Measurements from ENCODE around the gene SLC5A1. TPM values are rescaled to one million over a fixed set of nuclear protein-coding genes. Genes with fewer than 3 reads are reported as not detected.

SLC5A1 gene
- total RNA-seq, 1 donor from 2014 or later: 1.1 TPM

DNA sequence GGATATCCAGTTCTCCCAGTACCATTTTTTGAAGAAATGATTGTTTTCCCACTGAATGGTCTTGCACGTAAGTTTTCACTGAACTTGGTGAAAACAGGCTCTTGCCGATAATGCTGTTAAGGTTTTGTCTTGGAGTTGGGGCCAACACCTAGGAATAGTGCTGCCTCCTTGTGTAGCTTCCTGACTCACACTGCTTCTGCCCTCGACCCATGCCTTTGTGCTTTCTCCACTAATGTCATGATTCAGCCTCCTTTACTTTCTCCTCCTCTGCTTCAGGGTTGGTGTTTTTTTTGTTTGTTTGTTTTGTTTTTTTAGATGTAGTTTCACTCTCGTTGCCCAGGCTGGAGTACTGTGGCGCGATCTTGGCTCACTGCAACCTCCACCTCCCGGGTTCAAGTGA is 30.2 kb downstream of the SLC5A1 start:
- Mint-ChIP-seq H3K36me3 (no peaks in the 10 kb centered on the region), H3K9me3 (no peaks in the 10 kb centered on the region), H3K27me3 (peaks cover 22% of the 10 kb centered on the region), H3K4me1 (ENCODE audit: unreplicated experiment) (no peaks in the 10 kb centered on the region), H3K4me3 (no peak overlapping the region), H3K27ac (no peak overlapping the region)
- no peak for TF ChIP-seq CTCF (conservative IDR thresholded peaks at IDR 0.05)
- no peak for DNase-seq (ENCODE audit: extremely low spot score, unreplicated experiment)

GRCh38 chr22:32073823-32074380 is 30.8 kb downstream of the SLC5A1 start:
- Mint-ChIP-seq H3K4me3 (no peak overlapping the region), H3K27ac (no peak overlapping the region), H3K36me3 (no peaks in the 10 kb centered on the region), H3K9me3 (no peaks in the 10 kb centered on the region), H3K4me1 (ENCODE audit: unreplicated experiment) (no peaks in the 10 kb centered on the region), H3K27me3 (peaks cover 22% of the 10 kb centered on the region)
- no peak for DNase-seq (ENCODE audit: extremely low spot score, unreplicated experiment)
- no peak for TF ChIP-seq CTCF (conservative IDR thresholded peaks at IDR 0.05)

- Mint-ChIP-seq H3K27ac (no peak overlapping the region), H3K36me3 (no peaks in the 10 kb centered on the region), H3K27me3 (peaks cover 25% of the 10 kb centered on the region), H3K4me1 (ENCODE audit: unreplicated experiment) (peaks cover 6% of the 10 kb centered on the region), H3K4me3 (no peak overlapping the region), H3K9me3 (no peaks in the 10 kb centered on the region)
- DNase-seq (ENCODE audit: extremely low spot score, unreplicated experiment): no peak
- TF ChIP-seq CTCF (conservative IDR thresholded peaks at IDR 0.05): no peak
Measured at GRCh38 chr22:32075997-32076760, 33.1 kb downstream of the SLC5A1 start.

GRCh38 chr22:32076761-32077084 is 33.7 kb downstream of the SLC5A1 start:
- H3K9me3 Mint-ChIP-seq: no peaks in the 10 kb centered on the region
- no peak overlapping the region for H3K4me3 Mint-ChIP-seq
- no peak for DNase-seq (ENCODE audit: extremely low spot score, unreplicated experiment)
- H3K36me3 Mint-ChIP-seq: no peaks in the 10 kb centered on the region
- peaks cover 6% of the 10 kb centered on the region for H3K4me1 Mint-ChIP-seq (ENCODE audit: unreplicated experiment)
- no peak overlapping the region for H3K27ac Mint-ChIP-seq
- H3K27me3 Mint-ChIP-seq: peaks cover 25% of the 10 kb centered on the region
- TF ChIP-seq CTCF (conservative IDR thresholded peaks at IDR 0.05): no peak

- no peaks in the 10 kb centered on the region for H3K36me3 Mint-ChIP-seq
- H3K9me3 Mint-ChIP-seq: no peaks in the 10 kb centered on the region
- no peak overlapping the region for H3K27ac Mint-ChIP-seq
- DNase-seq (ENCODE audit: extremely low spot score, unreplicated experiment): no peak
- TF ChIP-seq CTCF (conservative IDR thresholded peaks at IDR 0.05): no peak
- peaks cover 28% of the 10 kb centered on the region for H3K27me3 Mint-ChIP-seq
- H3K4me1 Mint-ChIP-seq (ENCODE audit: unreplicated experiment): peaks cover 6% of the 10 kb centered on the region
- no peak overlapping the region for H3K4me3 Mint-ChIP-seq
Measured at GRCh38 chr22:32077151-32077550, 34.1 kb downstream of the SLC5A1 start.
